K562 (cell line): ENCODE measurements around the gene SLC22A23. TPM values are rescaled to one million over a fixed set of nuclear protein-coding genes. Genes with fewer than 3 reads are reported as not detected.

Experiments used
- ATAC-seq: fragments of 200-7000 bp; cut with Tn5 transposase; 3 replicates; pipeline ENCODE4 v1.9.1; 2020; ENCODE audit warnings: moderate library complexity
- BruUV-seq: library from RNA; stranded (reverse); fragments of 400-500 nt; replicated peaks from 2 replicates; lab custom pipeline; 2021; lab: Mats Ljungman, UMichigan
- CTCF ChIA-PET: fragments of 300-600 bp; formaldehyde crosslinking; extraction: SDS; loops from one replicate; lab custom pipeline; 2021; ENCODE audit warnings: low intra/inter-chr PET ratio; lab: Yijun Ruan, JAX
- POLR2A ChIA-PET: fragments of 300-600, 350-650 bp; sonication (Branson Sonifier 250); formaldehyde crosslinking; extraction: SDS; loops from one replicate; lab custom pipeline; 2021; ENCODE audit warnings: antibody characterized with exemption, inconsistent platforms; lab: Yijun Ruan, JAX
- DNase-seq, 4 experiments: peaks; one replicate each; pipeline versions ENCODE4 v3.0.0 to v3.0.0-alpha.2; 2011 to 2018; ENCODE audit warnings: low spot score in 3 of 4, mixed read lengths in 3 of 4; ENCODE audit errors: extremely low read depth in 1 of 4
- FAIRE-seq: peaks from 2 replicates; lab custom pipeline; 2011; peaks lifted over from hg19 to GRCh38; lab: Jason Lieb, UNC
- H2AFZ ChIP-seq: 2 replicates; pipeline ENCODE4 v1.6.0; 2011; ENCODE audit warnings: low read depth, low read length, control low read depth, inconsistent platforms
- H3K27ac ChIP-seq: fragments of 200-600 bp; 3 replicates; pipeline ENCODE4 v1.8.0; 2011; ENCODE audit warnings: low read depth, mild to moderate bottlenecking, control low read depth, inconsistent platforms, low read length, moderate library complexity, mixed read lengths; ENCODE audit errors: extremely low read depth
- H3K27me3 ChIP-seq, 2 experiments: fragments of 300-600 bp in 1 of 2; 2 replicates in 1 of 2; 3 replicates in 1 of 2; pipeline versions ENCODE4 v1.6.0 to v1.8.0; 2011; ENCODE audit warnings: inconsistent platforms in 2 of 2, low read length in 2 of 2, mild to moderate bottlenecking in 1 of 2, mixed read lengths in 1 of 2, moderate library complexity in 1 of 2; ENCODE audit not compliant: control insufficient read depth in 2 of 2, insufficient read depth in 2 of 2
- H3K36me3 ChIP-seq: fragments of 300-600 bp; 3 replicates; pipeline ENCODE4 v1.8.0; 2011; ENCODE audit warnings: mild to moderate bottlenecking, low read length, inconsistent platforms; ENCODE audit not compliant: control insufficient read depth, insufficient read depth
- H3K4me1 ChIP-seq, 2 experiments: fragments of 200-600 bp in 1 of 2; replicated peaks in 1 of 2; 2 replicates in 1 of 2; 3 replicates in 1 of 2; pipeline versions ENCODE4 v1.5.1 to v1.8.0; 2011; ENCODE audit warnings: inconsistent platforms in 2 of 2, low read length in 2 of 2, mild to moderate bottlenecking in 1 of 2, mixed read lengths in 1 of 2, moderate library complexity in 1 of 2; ENCODE audit not compliant: control insufficient read depth in 2 of 2, insufficient read depth in 2 of 2
- H3K4me2 ChIP-seq: 2 replicates; pipeline ENCODE4 v1.6.1; 2011; ENCODE audit warnings: low read length, control low read depth, inconsistent platforms, mixed read lengths; ENCODE audit not compliant: insufficient read depth
- H3K4me3 ChIP-seq: fragments of 200-600 bp; sonication (generic), shearing (Covaris generic); 2 replicates; pipeline ENCODE4 v1.5.1; 2016; ENCODE audit warnings: control low read depth, inconsistent platforms
- H3K79me2 ChIP-seq: fragments of 200-600 bp; 3 replicates; pipeline ENCODE4 v1.8.0; 2011; ENCODE audit warnings: low read length, inconsistent platforms; ENCODE audit not compliant: control insufficient read depth, insufficient read depth
- H3K9ac ChIP-seq, 2 experiments: 2 replicates each; pipeline versions ENCODE4 v1.6.0 to v1.6.1; 2011; ENCODE audit warnings: low read depth in 2 of 2, low read length in 2 of 2, control low read depth in 1 of 2, inconsistent platforms in 1 of 2, mild to moderate bottlenecking in 1 of 2, mixed read lengths in 1 of 2; ENCODE audit not compliant: insufficient read depth in 1 of 2
- H3K9me1 ChIP-seq: one replicate; pipeline ENCODE4 v1.6.0; 2011; ENCODE audit warnings: inconsistent platforms, mild to moderate bottlenecking, low read length, moderate library complexity; ENCODE audit not compliant: control insufficient read depth, insufficient read depth
- H3K9me3 ChIP-seq: replicated peaks from 2 replicates; pipeline ENCODE4 v1.5.1; 2011; ENCODE audit warnings: low read depth, low read length, inconsistent platforms; ENCODE audit not compliant: control insufficient read depth, insufficient read depth
- H4K20me1 ChIP-seq: replicated peaks from 2 replicates; pipeline ENCODE4 v1.6.1; 2011; ENCODE audit warnings: low read length, inconsistent platforms, mixed read lengths; ENCODE audit not compliant: control insufficient read depth, insufficient read depth
- MAX ChIP-seq: sonication (generic); formaldehyde crosslinking; IDR thresholded peaks from 2 replicates; pipeline ENCODE4 v1.9.0; 2022; ENCODE audit warnings: mild to moderate bottlenecking, missing genetic modification reagents
- NR1H2 ChIP-seq: sonication (generic); formaldehyde crosslinking; IDR thresholded peaks from 2 replicates; pipeline ENCODE4 v1.4.0; 2020; ENCODE audit warnings: mild to moderate bottlenecking, missing genetic modification reagents
- POLR2G ChIP-seq: fragments of 200-400 bp; formaldehyde crosslinking; IDR thresholded peaks from 2 replicates; pipeline ENCODE4 v1.6.1; 2017; ENCODE audit warnings: low read depth, mild to moderate bottlenecking, antibody characterized with exemption, low read length, moderate library complexity
- TFAP4 ChIP-seq: sonication (generic); formaldehyde crosslinking; IDR thresholded peaks from 2 replicates; pipeline ENCODE4 v1.8.0; 2022; ENCODE audit warnings: missing genetic modification reagents, mild to moderate bottlenecking, moderate library complexity, borderline replicate concordance
- ZBTB33 ChIP-seq: sonication (generic); formaldehyde crosslinking; IDR thresholded peaks from 2 replicates; pipeline ENCODE4 v1.8.1; 2023; ENCODE audit warnings: mild to moderate bottlenecking, missing genetic modification reagents
- ZNF143 ChIP-seq: sonication (generic); formaldehyde crosslinking; IDR thresholded peaks from 2 replicates; pipeline ENCODE4 v1.9.0; 2022; ENCODE audit warnings: mild to moderate bottlenecking, missing genetic modification reagents
- ZNF740 ChIP-seq, 3 experiments: fragments of 200-800 bp in 1 of 3; sonication (Bioruptor generic) in 1 of 3; sonication (generic) in 1 of 3; formaldehyde crosslinking in 1 of 3; IDR thresholded peaks; 2 replicates each; pipeline versions ENCODE4 v1.6.1 to v1.8.0; 2016 to 2022; ENCODE audit warnings: mild to moderate bottlenecking in 2 of 3, missing compliant biosample characterization in 2 of 3, missing genetic modification characterization in 2 of 3, missing genetic modification reagents in 1 of 3
- WGBS: fragments of 100-300 bp; shearing (Covaris generic); methylation state at CpG from one replicate; pipeline ENCODE4 v1.1.6; 2016; ENCODE audit warnings: low coverage, mixed read lengths; ENCODE audit not compliant: insufficient coverage; ENCODE audit errors: missing lambda C conversion rate; 5-methylcytosine and 5-hydroxymethylcytosine counted together
- in situ Hi-C: fragments of 300-500 bp; cut with MboI; formaldehyde crosslinking; loops from 4 replicates; pipeline ENCODE4 v1.15.0; 2018; ENCODE audit warnings: inconsistent platforms, mixed read lengths
- intact Hi-C: fragments of 100-400 bp; cut with micrococcal nuclease; formaldehyde crosslinking; loops from 2 replicates; pipeline ENCODE4 v1.14.2; 2022
- polyA plus RNA-seq, 8 experiments: library from polyadenylated mRNA; depleted of rRNA in 4 of 8; stranded (reverse) in 5 of 8; unstranded in 3 of 8; fragments of >200 nt; fragmentation: Nextera tagmentation in 2 of 8; fragmentation: Illumina TruSeq in 1 of 8; extraction: Ambion mirVana in 2 of 8; extraction: Trizol in 1 of 8; gene quantifications; 2 replicates each; pipeline versions ENCODE4 v1.2.1 to v1.2.3, GENCODE V29; 2011 to 2014; ENCODE audit warnings: inconsistent platforms in 1 of 8, missing spikeins in 1 of 8
- total RNA-seq, 7 experiments: library from RNA; depleted of rRNA in 6 of 7; stranded (reverse); fragments of >200 nt in 6 of 7; fragmentation: Illumina TruSeq in 2 of 7; extraction: Trizol in 2 of 7; gene quantifications; 2 replicates each; pipeline versions ENCODE4 v1.2.1 to v1.2.3, GENCODE V29; 2011 to 2021; ENCODE audit warnings: low replicate concordance in 1 of 7

Gene SLC22A23
- total and polyA plus RNA-seq, 9 of the 15 experiments (the other 6 are each of a cell fraction or from before 2014, with no cell fraction given), result 0.30 to 8.7 (median 2.5) TPM

DNA sequence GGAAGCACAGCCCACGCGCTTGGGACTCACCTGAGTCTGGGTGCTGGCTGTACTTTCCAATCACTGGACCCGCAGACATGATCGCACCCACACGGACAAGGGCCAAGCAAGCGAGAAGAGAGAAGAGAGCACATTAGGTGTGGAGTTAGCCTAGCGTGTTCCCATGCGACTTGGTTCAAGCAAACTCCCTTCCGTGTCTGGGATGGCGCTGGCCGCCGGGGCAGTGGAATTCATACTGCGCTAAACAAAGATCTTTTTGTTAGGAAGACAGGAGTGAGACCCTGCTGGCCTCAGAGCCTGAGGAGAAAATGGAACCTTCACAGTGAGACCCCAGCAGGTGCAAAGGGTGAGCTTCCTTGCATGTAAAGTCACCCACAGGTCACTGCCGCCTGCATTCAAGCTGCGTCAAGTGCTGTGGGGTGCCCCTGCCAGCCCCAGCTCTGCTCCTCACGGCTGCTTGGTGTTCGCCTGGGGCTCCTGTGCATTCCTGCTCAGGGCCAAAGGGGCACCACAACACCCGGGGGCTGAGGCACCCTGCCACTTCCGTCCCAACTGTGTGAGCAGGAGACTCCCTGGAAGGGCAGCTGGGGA is 171.7 kb downstream of the SLC22A23 start:
- BruUV-seq, result no TSS peak
- Histone ChIP-seq H3K79me2 (no peaks in the 10 kb centered on the region), H3K4me2 (no peak overlapping the region), H3K9me1 (peaks cover 7% of the 10 kb centered on the region), H3K4me1 (peaks cover 15 to 55% of the 10 kb centered on the region in 2 experiments), H4K20me1 (peaks cover 26% of the 10 kb centered on the region; the same call in 1 of the 2 replicates), H3K36me3 (no peaks in the 10 kb centered on the region), H3K27me3 (no peaks in the 10 kb centered on the region), H2AFZ (no peak overlapping the region), H3K27ac (no peak overlapping the region), H3K4me3 (no peak overlapping the region), H3K9me3 (no peaks in the 10 kb centered on the region), H3K9ac (no peak overlapping the region)
- no peak for ATAC-seq
- in situ Hi-C loops (loop anchor here (10.0 kb wide), 1 partner anchor 310 kb away; no protein-coding TSS in a partner anchor), intact Hi-C loops (loop anchor here (5.0 to 10.0 kb wide), 3 partner anchors 47 to 690 kb away; no protein-coding TSS in a partner anchor)
- 88% methylated on average over 18 of the region's 19 CpGs for WGBS
- TF ChIP-seq NR1H2 (CRISPR knock-in tag) (no peak), TFAP4 (CRISPR knock-in tag) (peak; percentile 19; the same call in 1 of the 2 replicates), ZNF740 (CRISPR knock-in tag; IDR thresholded peaks at IDR 0.05) (no peak), ZNF740 (tag; IDR thresholded peaks at IDR 0.05) (no peak), MAX (0 out of 2 replicates have a peak, but pooled peaks have one; percentile 33), ZNF143 (CRISPR knock-in tag) (0 out of 2 replicates have a peak, but pooled peaks have one; percentile 14), ZBTB33 (CRISPR knock-in tag) (peak; percentile 69; the same call in 1 of the 2 replicates), POLR2G (peak; percentile 55)
- no peak for DNase-seq
- ChIA-PET CTCF (no interaction called here), POLR2A (interaction anchor here (1.2 kb wide), 1 partner anchor 38 kb away, joined by 4 read pairs; no protein-coding TSS in a partner anchor)
- no peak for FAIRE-seq
